Stimulated activated CD4-positive, alpha-beta T cell treated with anti-CD3 and anti-CD28 coated beads, Interleukin-1b, Interleukin-23, amount 100 ng/mL, for 24 hours (primary cell): ENCODE measurements around the gene TSPAN9.

ENCODE experiments used
- DNase-seq, 4 experiments: peaks; one replicate each; pipeline ENCODE4 v3.0.0-alpha.2; 2020; ENCODE audit warnings: low read depth in 4 of 4, low spot score in 1 of 4

Gene TSPAN9

GRCh38 chr12:3265406-3265805 is 188.2 kb downstream of the TSPAN9 start:
- no peak for DNase-seq

- DNase-seq, result no peak
Observed at GRCh38 chr12:3266638-3267037, 189.5 kb downstream of the TSPAN9 start.

- DNase-seq, result no peak
Observed at GRCh38 chr12:3267690-3268089, 190.5 kb downstream of the TSPAN9 start.

- DNase-seq, result no peak
Observed at GRCh38 chr12:3269594-3269993, 192.4 kb downstream of the TSPAN9 start.

GRCh38 chr12:3271146-3271545 is 194.0 kb downstream of the TSPAN9 start:
- DNase-seq, result no peak

GRCh38 chr12:3271639-3272038 is 194.5 kb downstream of the TSPAN9 start:
- no peak for DNase-seq

GRCh38 chr12:3272958-3273357 is 195.8 kb downstream of the TSPAN9 start:
- no peak for DNase-seq

- no peak for DNase-seq
Observed at GRCh38 chr12:3273409-3273853, 196.3 kb downstream of the TSPAN9 start.

- DNase-seq, result no peak
Observed at GRCh38 chr12:3274664-3275063, 197.5 kb downstream of the TSPAN9 start.

- DNase-seq, result peak; percentile 52 to 60 (median 56)
Observed at GRCh38 chr12:3275171-3276041, 198.2 kb downstream of the TSPAN9 start.

- no peak for DNase-seq
Observed at GRCh38 chr12:3276226-3276625, 199.0 kb downstream of the TSPAN9 start.

- DNase-seq, result no peak
Observed at GRCh38 chr12:3277306-3277943, 200.2 kb downstream of the TSPAN9 start.

- no peak for DNase-seq
Observed at GRCh38 chr12:3278681-3279414, 201.7 kb downstream of the TSPAN9 start.

GRCh38 chr12:3279415-3279780 is 202.2 kb downstream of the TSPAN9 start:
- no peak for DNase-seq

GRCh38 chr12:3279832-3280231 is 202.7 kb downstream of the TSPAN9 start:
- no peak for DNase-seq

GRCh38 chr12:3280967-3281366 is 203.8 kb downstream of the TSPAN9 start:
- no peak for DNase-seq

GRCh38 chr12:3281588-3282383 is 204.6 kb downstream of the TSPAN9 start:
- no peak for DNase-seq

- DNase-seq, result no peak
Observed at GRCh38 chr12:3282384-3282670, 205.1 kb downstream of the TSPAN9 start.

- no peak for DNase-seq
Observed at GRCh38 chr12:3283137-3283680, 206.0 kb downstream of the TSPAN9 start.

- no peak for DNase-seq
Observed at GRCh38 chr12:3284405-3284804, 207.2 kb downstream of the TSPAN9 start.

- no peak for DNase-seq
Observed at GRCh38 chr12:3285570-3285969, 208.4 kb downstream of the TSPAN9 start.
